AG10803 (cell line): ENCODE results near the gene AK4.
A peak's percentile ranks its signal among the peaks of the same experiment; 100 is the strongest.

ENCODE experiments used
- DNase-seq: peaks from one replicate; pipeline ENCODE4 v3.0.0; 2010; ENCODE audit warnings: low read depth
- H3K4me3 ChIP-seq: 2 replicates; pipeline ENCODE4 v1.5.1; 2011; ENCODE audit warnings: mild to moderate bottlenecking, low read length, control low read depth
- TF ChIP-seq, protein P1 (sequence below): conservative IDR thresholded peaks from 2 replicates; pipeline ENCODE4 v1.5.1; 2011; ENCODE audit warnings: mild to moderate bottlenecking, low read length, control low read depth, inconsistent platforms

The AK4 gene

DNA sequence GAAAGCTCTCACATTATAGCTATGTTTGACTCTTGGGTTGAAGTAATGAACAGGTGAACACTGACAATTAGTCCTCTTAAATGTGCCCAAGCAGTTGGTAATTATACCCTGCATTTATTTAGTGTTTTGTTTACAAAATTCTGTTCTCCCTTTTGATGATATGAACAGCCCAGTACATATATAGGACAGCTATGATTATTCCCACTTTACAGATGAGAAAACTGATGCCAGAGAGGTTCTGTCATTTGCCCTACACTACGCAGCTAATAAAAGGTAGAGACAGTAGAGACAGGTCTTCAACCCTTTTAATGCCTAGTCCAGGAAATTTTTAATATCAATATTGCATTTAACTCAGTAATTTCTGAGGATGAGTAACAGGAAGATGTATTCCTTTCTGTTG lies 115.3 kb downstream of the AK4 start:
- no peak for DNase-seq
- TF ChIP-seq, protein P1, sequence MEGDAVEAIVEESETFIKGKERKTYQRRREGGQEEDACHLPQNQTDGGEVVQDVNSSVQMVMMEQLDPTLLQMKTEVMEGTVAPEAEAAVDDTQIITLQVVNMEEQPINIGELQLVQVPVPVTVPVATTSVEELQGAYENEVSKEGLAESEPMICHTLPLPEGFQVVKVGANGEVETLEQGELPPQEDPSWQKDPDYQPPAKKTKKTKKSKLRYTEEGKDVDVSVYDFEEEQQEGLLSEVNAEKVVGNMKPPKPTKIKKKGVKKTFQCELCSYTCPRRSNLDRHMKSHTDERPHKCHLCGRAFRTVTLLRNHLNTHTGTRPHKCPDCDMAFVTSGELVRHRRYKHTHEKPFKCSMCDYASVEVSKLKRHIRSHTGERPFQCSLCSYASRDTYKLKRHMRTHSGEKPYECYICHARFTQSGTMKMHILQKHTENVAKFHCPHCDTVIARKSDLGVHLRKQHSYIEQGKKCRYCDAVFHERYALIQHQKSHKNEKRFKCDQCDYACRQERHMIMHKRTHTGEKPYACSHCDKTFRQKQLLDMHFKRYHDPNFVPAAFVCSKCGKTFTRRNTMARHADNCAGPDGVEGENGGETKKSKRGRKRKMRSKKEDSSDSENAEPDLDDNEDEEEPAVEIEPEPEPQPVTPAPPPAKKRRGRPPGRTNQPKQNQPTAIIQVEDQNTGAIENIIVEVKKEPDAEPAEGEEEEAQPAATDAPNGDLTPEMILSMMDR: no peak
- H3K4me3 ChIP-seq: no peak overlapping the region

- TF ChIP-seq, protein P1: 0 out of 2 replicates have a peak, but pooled peaks have one; percentile 1
- DNase-seq: peak; percentile 70
- peak overlapping the region; percentile 58 for H3K4me3 ChIP-seq
These were observed 116.4 kb downstream of the AK4 start for GRCh38 chr1:65264197-65264929.

GRCh38 chr1:65265296-65265650 lies 117.3 kb downstream of the AK4 start:
- peak overlapping the region; percentile 59 for H3K4me3 ChIP-seq
- DNase-seq: no peak

DNA sequence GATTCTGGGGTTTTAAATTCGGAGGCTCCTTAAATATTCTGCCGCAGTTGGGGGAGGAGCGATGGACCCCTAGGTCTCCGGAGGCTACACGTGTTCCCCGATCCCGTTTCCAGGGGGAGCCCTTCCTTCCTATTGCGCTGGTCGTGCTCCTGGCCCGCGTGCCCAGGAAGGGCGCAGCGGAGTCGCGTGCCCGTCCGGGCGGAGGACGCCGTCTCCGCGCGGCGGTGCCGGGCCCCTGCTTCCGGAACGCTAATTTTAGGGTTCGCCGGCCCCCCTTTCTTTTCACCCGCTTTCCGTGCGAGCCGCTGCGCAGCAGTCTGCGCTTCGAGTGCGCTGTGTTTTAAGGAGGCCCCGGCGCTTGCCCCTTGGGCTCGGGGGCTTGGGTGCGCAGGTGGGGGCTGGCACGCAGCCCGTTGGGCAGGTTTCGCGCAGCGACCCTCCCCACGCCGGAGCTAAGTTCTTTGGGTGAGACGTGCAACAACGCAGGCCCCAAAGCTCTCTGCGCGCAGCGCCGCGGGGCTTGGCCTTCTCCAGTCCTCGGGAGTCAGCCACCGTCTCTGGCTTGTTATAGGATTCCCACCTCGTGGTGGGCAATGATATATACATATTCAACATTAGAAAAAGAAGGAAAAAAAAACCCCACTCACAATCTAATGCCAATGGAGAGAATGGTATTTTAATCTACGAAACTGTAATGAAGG lies 117.8 kb downstream of the AK4 start:
- peak; percentile 55 for DNase-seq
- H3K4me3 ChIP-seq: peak overlapping the region; percentile 59
- TF ChIP-seq, protein P1: peak; percentile 46

More at GRCh38 chr1:65265296-65265650, 117.3 kb downstream of the AK4 start:
- TF ChIP-seq, protein P1: no peak

GRCh38 chr1:65266476-65266875 lies 118.5 kb downstream of the AK4 start:
- no peak for DNase-seq
- H3K4me3 ChIP-seq: no peak overlapping the region

DNA sequence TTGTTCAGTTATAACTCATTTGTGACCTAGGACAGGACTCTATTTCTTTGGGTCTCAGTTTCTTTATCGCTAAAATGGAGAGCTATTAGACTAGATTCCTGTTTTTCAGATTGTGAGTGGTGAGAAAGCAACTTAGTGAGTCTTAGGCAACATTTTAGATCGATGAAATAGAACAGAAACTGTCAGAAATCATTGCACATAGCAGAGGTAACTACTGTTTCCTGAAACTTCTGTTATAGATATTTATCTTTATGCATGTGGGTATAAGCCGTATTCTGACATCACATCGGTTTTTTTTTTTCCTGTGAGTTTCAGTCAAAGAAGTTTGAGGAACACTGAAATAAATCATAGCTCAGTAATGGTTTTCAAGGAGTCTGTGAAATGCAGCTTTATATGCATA lies 119.3 kb downstream of the AK4 start:
- no peak overlapping the region for H3K4me3 ChIP-seq
- DNase-seq: no peak
- TF ChIP-seq, protein P1: no peak

More at GRCh38 chr1:65266476-65266875, 118.5 kb downstream of the AK4 start:
- TF ChIP-seq, protein P1: no peak

DNA sequence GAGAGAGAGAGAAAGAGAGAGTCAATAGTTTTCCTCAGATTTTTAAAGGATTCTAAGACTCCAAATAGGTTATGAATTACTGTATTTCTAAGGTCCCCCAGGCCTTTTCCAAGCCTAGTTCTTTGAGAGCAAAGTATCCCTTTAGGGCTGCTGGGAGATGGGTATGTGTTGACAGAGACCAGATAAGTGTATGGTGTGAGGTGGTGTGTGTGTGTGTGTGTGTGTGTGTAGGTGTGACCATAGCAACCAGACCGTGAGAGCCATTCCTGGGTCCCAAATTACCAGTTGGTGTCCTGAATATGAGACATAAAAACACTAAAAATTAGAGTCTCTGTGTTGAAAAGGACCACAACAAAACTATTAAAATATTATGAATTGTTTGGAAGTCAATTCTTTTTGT lies 119.7 kb downstream of the AK4 start:
- TF ChIP-seq, protein P1: no peak
- no peak for DNase-seq
- H3K4me3 ChIP-seq: no peak overlapping the region
